OCI-LY3 (cell line): ENCODE measurements around the gene KLK7.

Experiments
- EZH2phosphoT487 ChIP-seq: fragments of 200-600 bp; shearing (Covaris generic); IDR thresholded peaks from 2 replicates; pipeline ENCODE4 v1.6.1; 2018; ENCODE audit warnings: antibody characterized with exemption, mixed run types, low read depth
- TF ChIP-seq, protein P1 (sequence below): fragments of 200-600, 300-600 bp; sonication (generic); IDR thresholded peaks from 2 replicates; pipeline ENCODE4 v1.5.1; 2014; ENCODE audit warnings: antibody characterized with exemption, low read length, low read depth

DNA sequence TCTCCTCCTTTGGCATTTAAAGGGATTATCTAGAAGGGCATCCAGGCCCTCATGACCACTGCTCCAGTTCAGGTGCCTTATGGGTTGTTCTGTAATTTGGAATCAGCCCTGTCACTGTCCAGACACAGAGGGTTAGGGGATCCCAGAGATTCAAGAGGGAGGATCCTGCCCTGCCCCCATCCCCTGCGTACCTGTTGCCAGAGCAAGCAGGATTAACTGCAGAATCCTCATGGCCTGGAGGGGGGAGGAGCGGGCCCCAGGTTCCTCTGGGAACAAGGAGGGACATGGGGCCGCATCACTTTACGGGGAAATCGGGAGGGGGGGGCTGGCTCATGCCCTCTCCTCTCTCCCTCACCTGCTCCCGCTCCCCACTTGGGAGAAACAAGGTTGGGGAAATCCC, 41.7 kb upstream of the KLK7 start:
- TF ChIP-seq, protein P1, sequence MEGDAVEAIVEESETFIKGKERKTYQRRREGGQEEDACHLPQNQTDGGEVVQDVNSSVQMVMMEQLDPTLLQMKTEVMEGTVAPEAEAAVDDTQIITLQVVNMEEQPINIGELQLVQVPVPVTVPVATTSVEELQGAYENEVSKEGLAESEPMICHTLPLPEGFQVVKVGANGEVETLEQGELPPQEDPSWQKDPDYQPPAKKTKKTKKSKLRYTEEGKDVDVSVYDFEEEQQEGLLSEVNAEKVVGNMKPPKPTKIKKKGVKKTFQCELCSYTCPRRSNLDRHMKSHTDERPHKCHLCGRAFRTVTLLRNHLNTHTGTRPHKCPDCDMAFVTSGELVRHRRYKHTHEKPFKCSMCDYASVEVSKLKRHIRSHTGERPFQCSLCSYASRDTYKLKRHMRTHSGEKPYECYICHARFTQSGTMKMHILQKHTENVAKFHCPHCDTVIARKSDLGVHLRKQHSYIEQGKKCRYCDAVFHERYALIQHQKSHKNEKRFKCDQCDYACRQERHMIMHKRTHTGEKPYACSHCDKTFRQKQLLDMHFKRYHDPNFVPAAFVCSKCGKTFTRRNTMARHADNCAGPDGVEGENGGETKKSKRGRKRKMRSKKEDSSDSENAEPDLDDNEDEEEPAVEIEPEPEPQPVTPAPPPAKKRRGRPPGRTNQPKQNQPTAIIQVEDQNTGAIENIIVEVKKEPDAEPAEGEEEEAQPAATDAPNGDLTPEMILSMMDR = no peak
- no peak for TF ChIP-seq EZH2phosphoT487
